ENCODE results near the gene SLC8A1.

Gene SLC8A1

GRCh38 chr2:40273734-40274182, 178.1 kb downstream of the SLC8A1 start:
- DNase-seq (ENCODE audit: low read depth): no peak

GRCh38 chr2:40271094-40271493, 180.8 kb downstream of the SLC8A1 start:
- no peak for DNase-seq (ENCODE audit: low read depth)

- DNase-seq (ENCODE audit: low read depth): no peak
These were observed 181.5 kb downstream of the SLC8A1 start for GRCh38 chr2:40270372-40270771.

- no peak for DNase-seq (ENCODE audit: low read depth)
These were observed 183.3 kb downstream of the SLC8A1 start for GRCh38 chr2:40268566-40268965.

GRCh38 chr2:40266201-40266600, 185.7 kb downstream of the SLC8A1 start:
- no peak for DNase-seq (ENCODE audit: low read depth)

GRCh38 chr2:40265602-40266001, 186.3 kb downstream of the SLC8A1 start:
- no peak for DNase-seq (ENCODE audit: low read depth)

- no peak for DNase-seq (ENCODE audit: low read depth)
These were observed 190.8 kb downstream of the SLC8A1 start for GRCh38 chr2:40261042-40261441.

GRCh38 chr2:40260437-40260836, 191.5 kb downstream of the SLC8A1 start:
- no peak for DNase-seq (ENCODE audit: low read depth)

- DNase-seq (ENCODE audit: low read depth): no peak
These were observed 192.0 kb downstream of the SLC8A1 start for GRCh38 chr2:40259900-40260299.

- DNase-seq (ENCODE audit: low read depth): no peak
These were observed 193.8 kb downstream of the SLC8A1 start for GRCh38 chr2:40258135-40258457.

- no peak for DNase-seq (ENCODE audit: low read depth)
These were observed 194.4 kb downstream of the SLC8A1 start for GRCh38 chr2:40257340-40258134.

- no peak for DNase-seq (ENCODE audit: low read depth)
These were observed 195.2 kb downstream of the SLC8A1 start for GRCh38 chr2:40256649-40257048.

GRCh38 chr2:40256008-40256407, 195.9 kb downstream of the SLC8A1 start:
- DNase-seq (ENCODE audit: low read depth): no peak

- no peak for DNase-seq (ENCODE audit: low read depth)
These were observed 196.8 kb downstream of the SLC8A1 start for GRCh38 chr2:40255103-40255502.

GRCh38 chr2:40254611-40255010, 197.3 kb downstream of the SLC8A1 start:
- DNase-seq (ENCODE audit: low read depth): no peak

- no peak for DNase-seq (ENCODE audit: low read depth)
These were observed 200.8 kb downstream of the SLC8A1 start for GRCh38 chr2:40251137-40251536.

- no peak for DNase-seq (ENCODE audit: low read depth)
These were observed 202.3 kb downstream of the SLC8A1 start for GRCh38 chr2:40249577-40249976.

GRCh38 chr2:40248294-40248693, 203.6 kb downstream of the SLC8A1 start:
- no peak for DNase-seq (ENCODE audit: low read depth)

- DNase-seq (ENCODE audit: low read depth): no peak
These were observed 207.2 kb downstream of the SLC8A1 start for GRCh38 chr2:40244675-40245074.

- no peak for DNase-seq (ENCODE audit: low read depth)
These were observed 207.6 kb downstream of the SLC8A1 start for GRCh38 chr2:40244251-40244650.

- DNase-seq (ENCODE audit: low read depth): no peak
These were observed 208.2 kb downstream of the SLC8A1 start for GRCh38 chr2:40243581-40244187.

GRCh38 chr2:40242315-40242714, 209.6 kb downstream of the SLC8A1 start:
- no peak for DNase-seq (ENCODE audit: low read depth)

- DNase-seq (ENCODE audit: low read depth): no peak
These were observed 211.8 kb downstream of the SLC8A1 start for GRCh38 chr2:40240070-40240469.
